ENCODE measurements around the gene CTIF.

The CTIF gene

GRCh38 chr18:48572402-48573126 lies 33.7 kb downstream of the CTIF start:
- Histone ChIP-seq H3K36me3 (ENCODE audit: low read depth) (peaks cover 20% of the 10 kb centered on the region), H3K27ac (ENCODE audit: poor library complexity, severe bottlenecking) (no peak overlapping the region), H3K9me3 (ENCODE audit: severe bottlenecking) (no peaks in the 10 kb centered on the region), H3K27me3 (ENCODE audit: insufficient read depth, poor library complexity, severe bottlenecking) (no peaks in the 10 kb centered on the region), H3K4me3 (ENCODE audit: severe bottlenecking) (no peak overlapping the region), H3K4me1 (ENCODE audit: insufficient read depth, poor library complexity, severe bottlenecking) (no peaks in the 10 kb centered on the region)
- DNase-seq (ENCODE audit: low spot score) (no peak), ATAC-seq (ENCODE audit: low read depth) (no peak)
- TF ChIP-seq, protein P1, sequence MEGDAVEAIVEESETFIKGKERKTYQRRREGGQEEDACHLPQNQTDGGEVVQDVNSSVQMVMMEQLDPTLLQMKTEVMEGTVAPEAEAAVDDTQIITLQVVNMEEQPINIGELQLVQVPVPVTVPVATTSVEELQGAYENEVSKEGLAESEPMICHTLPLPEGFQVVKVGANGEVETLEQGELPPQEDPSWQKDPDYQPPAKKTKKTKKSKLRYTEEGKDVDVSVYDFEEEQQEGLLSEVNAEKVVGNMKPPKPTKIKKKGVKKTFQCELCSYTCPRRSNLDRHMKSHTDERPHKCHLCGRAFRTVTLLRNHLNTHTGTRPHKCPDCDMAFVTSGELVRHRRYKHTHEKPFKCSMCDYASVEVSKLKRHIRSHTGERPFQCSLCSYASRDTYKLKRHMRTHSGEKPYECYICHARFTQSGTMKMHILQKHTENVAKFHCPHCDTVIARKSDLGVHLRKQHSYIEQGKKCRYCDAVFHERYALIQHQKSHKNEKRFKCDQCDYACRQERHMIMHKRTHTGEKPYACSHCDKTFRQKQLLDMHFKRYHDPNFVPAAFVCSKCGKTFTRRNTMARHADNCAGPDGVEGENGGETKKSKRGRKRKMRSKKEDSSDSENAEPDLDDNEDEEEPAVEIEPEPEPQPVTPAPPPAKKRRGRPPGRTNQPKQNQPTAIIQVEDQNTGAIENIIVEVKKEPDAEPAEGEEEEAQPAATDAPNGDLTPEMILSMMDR (IDR thresholded peaks at IDR 0.05; ENCODE audit: poor library complexity, severe bottlenecking), result no peak

- TF ChIP-seq, protein P1 (IDR thresholded peaks at IDR 0.05; ENCODE audit: poor library complexity, severe bottlenecking), result no peak
- DNase-seq (ENCODE audit: low spot score) (no peak), ATAC-seq (ENCODE audit: low read depth) (no peak)
These were observed 34.9 kb downstream of the CTIF start for GRCh38 chr18:48573632-48574283.

GRCh38 chr18:48574667-48575300 lies 36.0 kb downstream of the CTIF start:
- TF ChIP-seq, protein P1 (IDR thresholded peaks at IDR 0.05; ENCODE audit: poor library complexity, severe bottlenecking), result no peak
- no peak overlapping the region for H3K27ac ChIP-seq (ENCODE audit: poor library complexity, severe bottlenecking)
- no peaks in the 10 kb centered on the region for H3K9me3 ChIP-seq (ENCODE audit: severe bottlenecking)
- ATAC-seq (ENCODE audit: low read depth), result no peak
- H3K36me3 ChIP-seq (ENCODE audit: low read depth), result peaks cover 24% of the 10 kb centered on the region
- H3K27me3 ChIP-seq (ENCODE audit: insufficient read depth, poor library complexity, severe bottlenecking), result no peaks in the 10 kb centered on the region
- H3K4me1 ChIP-seq (ENCODE audit: insufficient read depth, poor library complexity, severe bottlenecking), result no peaks in the 10 kb centered on the region
- DNase-seq (ENCODE audit: low spot score), result no peak
- no peak overlapping the region for H3K4me3 ChIP-seq (ENCODE audit: severe bottlenecking)

More at GRCh38 chr18:48573632-48574283, 34.9 kb downstream of the CTIF start:
- Histone ChIP-seq H3K27ac (ENCODE audit: poor library complexity, severe bottlenecking) (no peak overlapping the region), H3K27me3 (ENCODE audit: insufficient read depth, poor library complexity, severe bottlenecking) (no peaks in the 10 kb centered on the region), H3K36me3 (ENCODE audit: low read depth) (peaks cover 24% of the 10 kb centered on the region), H3K9me3 (ENCODE audit: severe bottlenecking) (no peaks in the 10 kb centered on the region), H3K4me1 (ENCODE audit: insufficient read depth, poor library complexity, severe bottlenecking) (no peaks in the 10 kb centered on the region), H3K4me3 (ENCODE audit: severe bottlenecking) (no peak overlapping the region)

DNA sequence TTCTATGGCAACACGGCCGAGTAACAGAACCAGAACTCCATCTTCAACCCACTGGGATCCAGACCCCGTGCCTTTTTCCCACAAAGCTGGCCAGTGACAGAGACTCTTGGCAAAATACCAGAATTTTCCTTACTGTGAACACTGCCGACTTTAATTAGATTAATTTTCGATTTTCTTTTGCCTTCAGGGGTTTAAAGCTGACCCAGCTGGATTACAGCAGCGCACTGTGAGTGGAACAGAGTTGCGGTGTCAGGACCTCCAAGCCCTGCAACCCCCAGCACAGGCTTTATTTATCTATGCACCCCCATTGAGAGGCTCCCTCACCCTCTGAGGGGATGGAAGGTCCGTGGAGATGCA lies 36.4 kb downstream of the CTIF start:
- Histone ChIP-seq H3K4me1 (ENCODE audit: insufficient read depth, poor library complexity, severe bottlenecking) (no peaks in the 10 kb centered on the region), H3K27ac (ENCODE audit: poor library complexity, severe bottlenecking) (no peak overlapping the region), H3K9me3 (ENCODE audit: severe bottlenecking) (no peaks in the 10 kb centered on the region), H3K36me3 (ENCODE audit: low read depth) (peaks cover 24% of the 10 kb centered on the region), H3K27me3 (ENCODE audit: insufficient read depth, poor library complexity, severe bottlenecking) (no peaks in the 10 kb centered on the region), H3K4me3 (ENCODE audit: severe bottlenecking) (no peak overlapping the region)
- ATAC-seq (ENCODE audit: low read depth) (no peak), DNase-seq (ENCODE audit: low spot score) (no peak)
- TF ChIP-seq, protein P1 (IDR thresholded peaks at IDR 0.05; ENCODE audit: poor library complexity, severe bottlenecking), result no peak
